ENCODE measurements around the gene PPP1CC. TPM values are rescaled to one million over a fixed set of nuclear protein-coding genes. Genes with fewer than 3 reads are reported as not detected.

The PPP1CC gene
- polyA plus RNA-seq, 1 experiment: 58.1 TPM

DNA sequence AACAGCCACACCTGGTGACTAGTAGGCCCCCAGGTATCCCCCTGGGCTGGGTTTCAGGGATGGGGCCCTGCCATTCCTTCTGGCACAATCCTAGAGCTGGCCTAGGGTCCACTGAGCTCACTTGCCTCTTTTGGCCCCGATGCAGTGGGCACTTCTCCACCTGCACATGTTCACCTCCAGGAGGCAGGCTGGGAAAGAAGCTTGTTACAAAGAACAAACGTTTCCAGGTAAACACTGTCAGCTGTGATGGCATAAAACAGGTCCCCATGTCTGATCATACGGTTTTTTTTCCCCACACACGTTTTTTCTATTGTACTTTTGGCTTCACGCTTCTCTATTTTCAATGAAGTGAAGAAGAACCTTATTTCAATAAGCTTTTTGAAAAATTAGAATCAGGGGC lies 37.9 kb downstream of the PPP1CC start:
- no peak for TF ChIP-seq CTCF (IDR thresholded peaks at IDR 0.05; ENCODE audit: insufficient read depth, low read depth, low read length)
- DNase-seq (ENCODE audit: low read depth): no peak
- no peaks in the 10 kb centered on the region for H3K27me3 ChIP-seq (ENCODE audit: control insufficient read depth, insufficient read depth, low read length)

GRCh38 chr12:110704231-110704630 lies 38.5 kb downstream of the PPP1CC start:
- Histone ChIP-seq H3K27me3 (ENCODE audit: control insufficient read depth, insufficient read depth, low read length) (no peaks in the 10 kb centered on the region), H3K36me3 (ENCODE audit: control insufficient read depth, insufficient read depth, low read length) (no peaks in the 10 kb centered on the region), H3K4me3 (ENCODE audit: low read depth, low read length) (no peak overlapping the region)
- ChIA-PET POLR2A (no interaction called here), CTCF (interaction anchor here (0.6 to 1.4 kb wide), 4 partner anchors 11 to 614 kb away, joined by 3 to 5 read pairs (median 4); no protein-coding TSS in a partner anchor)
- no peak for TF ChIP-seq CTCF (IDR thresholded peaks at IDR 0.05; ENCODE audit: insufficient read depth, low read depth, low read length)
- DNase-seq (ENCODE audit: low read depth): no peak

More for the DNA sequence above, 37.9 kb downstream of the PPP1CC start:
- ChIA-PET POLR2A (no interaction called here), CTCF (interaction anchor here (0.6 to 1.4 kb wide), 4 partner anchors 11 to 615 kb away, joined by 3 to 5 read pairs (median 4); no protein-coding TSS in a partner anchor)
- Histone ChIP-seq H3K36me3 (ENCODE audit: control insufficient read depth, insufficient read depth, low read length) (no peaks in the 10 kb centered on the region), H3K4me3 (ENCODE audit: low read depth, low read length) (no peak overlapping the region)

DNA sequence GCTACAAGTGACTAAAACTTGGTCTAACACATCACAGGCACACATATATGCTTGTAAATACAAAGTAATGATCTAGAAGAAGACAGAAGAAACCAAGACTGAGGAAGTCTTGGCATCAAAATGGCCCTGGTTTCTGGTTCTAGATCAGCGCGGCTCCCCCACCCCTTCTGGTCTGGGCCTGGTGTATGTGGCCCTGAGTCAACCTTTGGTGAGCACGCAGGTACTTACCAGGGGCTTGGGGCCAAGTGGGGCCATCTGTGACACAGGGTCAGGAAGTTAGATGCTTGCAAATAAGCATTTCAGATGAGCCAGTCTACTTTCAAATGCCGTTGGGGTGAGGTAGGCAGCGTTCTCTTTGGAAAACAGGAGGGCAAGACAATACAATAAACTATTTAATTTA lies 40.6 kb downstream of the PPP1CC start:
- CTCF ChIA-PET: no interaction called here
- TF ChIP-seq CTCF (IDR thresholded peaks at IDR 0.05; ENCODE audit: insufficient read depth, low read depth, low read length): no peak
- no peaks in the 10 kb centered on the region for H3K36me3 ChIP-seq (ENCODE audit: control insufficient read depth, insufficient read depth, low read length)
- H3K27me3 ChIP-seq (ENCODE audit: control insufficient read depth, insufficient read depth, low read length): no peaks in the 10 kb centered on the region
- no peak overlapping the region for H3K4me3 ChIP-seq (ENCODE audit: low read depth, low read length)
- POLR2A ChIA-PET: no interaction called here
- no peak for DNase-seq (ENCODE audit: low read depth)

DNA sequence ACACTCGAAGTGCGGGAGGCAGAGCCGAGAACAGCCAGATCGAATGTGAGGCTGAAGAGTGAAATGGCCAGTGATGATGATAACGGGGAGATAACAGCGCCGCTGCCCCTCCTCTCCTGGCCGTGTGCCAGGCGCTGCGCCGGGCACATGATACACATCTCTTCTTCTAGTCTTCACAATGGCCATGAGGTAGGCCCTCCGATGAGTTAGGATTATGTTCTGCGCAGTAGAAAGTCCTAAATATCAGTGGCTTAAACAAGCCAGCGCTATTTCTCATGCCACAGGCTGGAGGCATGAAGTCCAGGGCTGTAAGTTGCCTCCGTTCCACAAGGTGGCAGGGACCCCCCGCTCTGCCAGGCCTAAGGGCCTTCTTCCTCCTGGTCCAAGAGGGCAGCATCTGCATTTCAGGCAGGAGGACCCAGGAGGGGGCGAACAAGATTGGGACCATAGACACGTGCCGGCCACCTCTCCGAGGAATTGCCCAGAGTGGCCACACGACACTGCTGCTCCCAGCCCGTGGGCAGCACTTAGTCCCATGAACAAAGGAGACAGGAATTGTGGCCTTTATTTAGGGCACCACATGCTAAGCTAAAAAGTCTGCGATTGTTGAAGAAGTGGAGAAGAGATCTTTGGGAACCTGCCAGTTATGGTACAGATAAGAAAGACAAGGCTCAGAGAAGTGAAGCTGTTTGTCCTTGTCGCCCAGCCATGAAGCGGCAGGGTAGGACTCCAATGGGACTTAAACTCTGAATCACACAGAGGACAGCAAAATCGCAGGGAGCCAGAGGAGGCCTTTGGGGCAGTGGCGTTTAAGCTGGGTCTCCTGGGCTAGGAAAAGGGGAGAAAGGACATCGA lies 42.9 kb downstream of the PPP1CC start:
- no peak overlapping the region for H3K4me3 ChIP-seq (ENCODE audit: low read depth, low read length)
- ChIA-PET CTCF (interaction anchor here (0.9 kb wide), 1 partner anchor 21 kb away, joined by 4 read pairs; no protein-coding TSS in a partner anchor), POLR2A (no interaction called here)
- H3K27me3 ChIP-seq (ENCODE audit: control insufficient read depth, insufficient read depth, low read length): 0 out of 2 replicates have a peak, but pooled peaks cover 4% of the 10 kb centered on the region
- DNase-seq (ENCODE audit: low read depth): no peak
- no peak for TF ChIP-seq CTCF (IDR thresholded peaks at IDR 0.05; ENCODE audit: insufficient read depth, low read depth, low read length)
- H3K36me3 ChIP-seq (ENCODE audit: control insufficient read depth, insufficient read depth, low read length): no peaks in the 10 kb centered on the region

GRCh38 chr12:110698171-110698902 lies 44.4 kb downstream of the PPP1CC start:
- ChIA-PET POLR2A (no interaction called here), CTCF (interaction anchor here (1.0 to 1.2 kb wide), 3 partner anchors 25 to 136 kb away, joined by 3 to 4 read pairs (median 3); no protein-coding TSS in a partner anchor)
- Histone ChIP-seq H3K4me3 (ENCODE audit: low read depth, low read length) (no peak overlapping the region), H3K27me3 (ENCODE audit: control insufficient read depth, insufficient read depth, low read length) (0 out of 2 replicates have a peak, but pooled peaks cover 4% of the 10 kb centered on the region), H3K36me3 (ENCODE audit: control insufficient read depth, insufficient read depth, low read length) (no peaks in the 10 kb centered on the region)
- DNase-seq (ENCODE audit: low read depth): no peak
- peak; percentile 60 for TF ChIP-seq CTCF (IDR thresholded peaks at IDR 0.05; ENCODE audit: insufficient read depth, low read depth, low read length)

Data from BJ (cell line).